CD4-positive, alpha-beta T cell treated with Interleukin-1 beta for 1 hour (primary cell): ENCODE data around the gene SLC16A3.
A peak's percentile ranks its signal among the peaks of the same experiment; 100 is the strongest.
"Not testable (repeated sequence)": the region's sequence is repeated elsewhere in the genome, so short reads cannot be mapped to it uniquely, and the experiment has no call there.

Experiments
- DNase-seq, 2 donors: peaks; one replicate each; pipeline ENCODE4 v3.0.0-alpha.2; 2020 to 2022

Gene SLC16A3

DNA sequence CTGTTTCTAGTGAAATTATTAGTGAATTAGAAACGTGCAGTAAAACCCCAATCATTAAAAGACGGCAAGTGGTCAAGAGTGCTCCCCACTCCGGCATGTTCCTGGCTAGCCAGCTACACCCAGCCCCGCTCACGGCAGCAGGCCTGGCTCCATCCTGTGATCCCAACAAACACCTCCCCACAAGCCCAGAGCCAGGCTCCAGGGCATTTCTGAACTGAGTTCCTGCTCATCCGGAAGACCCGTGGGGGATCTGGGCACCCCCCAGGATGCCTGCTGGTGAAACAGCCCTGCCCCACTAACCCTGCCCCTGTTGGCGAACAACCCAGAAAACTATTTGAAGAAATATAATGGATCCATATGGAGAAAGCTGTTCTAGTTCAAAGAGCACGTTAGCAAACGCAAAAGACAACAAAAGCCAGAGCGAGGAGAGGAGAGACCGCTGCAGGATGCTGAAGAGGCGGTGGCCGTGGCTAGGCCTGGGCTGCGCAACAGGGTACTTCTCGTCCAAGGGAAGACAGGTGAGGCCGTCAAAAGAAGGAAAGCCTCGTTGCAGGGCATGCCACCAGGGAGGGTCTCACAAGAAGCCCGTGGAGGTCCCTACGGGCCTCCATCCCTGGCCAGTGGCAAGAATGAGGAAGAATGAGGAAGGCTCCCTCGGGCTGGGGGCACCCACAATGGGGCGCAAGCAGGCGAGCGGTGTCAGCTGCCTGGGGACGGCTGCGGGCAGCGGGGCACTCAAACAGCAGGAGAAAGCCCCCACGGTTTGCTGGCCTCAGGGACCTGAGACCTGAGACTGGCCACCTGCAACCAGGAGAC lies 19.2 kb downstream of the SLC16A3 start:
- DNase-seq, result no peak

- no peak for DNase-seq
Measured at GRCh38 chr17:82248815-82249674, 20.2 kb downstream of the SLC16A3 start.

GRCh38 chr17:82249896-82250581 lies 21.2 kb downstream of the SLC16A3 start:
- no peak for DNase-seq

DNA sequence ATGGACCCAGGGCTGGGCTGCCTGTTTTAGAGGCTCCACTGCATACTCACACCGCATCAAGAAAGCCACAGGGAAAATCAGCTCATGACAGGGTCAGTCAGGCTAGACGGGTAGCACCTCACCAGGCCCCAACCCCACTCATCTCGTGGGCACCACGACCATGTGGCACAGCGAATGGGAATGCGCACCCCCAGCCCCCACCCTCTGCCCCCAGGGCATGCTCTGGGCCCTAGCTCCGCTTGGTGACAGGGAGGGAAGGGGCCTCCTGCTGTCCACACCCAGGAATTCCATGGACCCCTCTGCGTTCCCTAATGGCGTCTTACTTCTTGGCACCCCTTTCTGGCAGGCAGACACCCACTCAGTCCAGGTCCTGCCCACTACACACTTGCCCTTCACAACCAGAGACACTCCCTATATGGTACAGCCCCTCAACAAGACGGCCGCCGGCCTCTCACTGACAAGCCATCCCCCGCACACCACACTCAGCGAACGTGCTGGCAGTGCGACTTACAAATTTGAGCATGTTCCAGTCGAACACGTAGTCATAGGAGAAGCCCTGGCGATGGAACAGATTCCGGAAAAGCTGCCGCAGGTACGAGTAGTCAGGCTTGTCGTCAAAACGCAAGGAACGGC lies 22.1 kb downstream of the SLC16A3 start:
- DNase-seq, result no peak

GRCh38 chr17:82252511-82253178 lies 23.8 kb downstream of the SLC16A3 start:
- no peak for DNase-seq

GRCh38 chr17:82253179-82253544 lies 24.3 kb downstream of the SLC16A3 start:
- DNase-seq, result no peak

GRCh38 chr17:82254096-82254495 lies 25.3 kb downstream of the SLC16A3 start:
- not testable (repeated sequence) for DNase-seq

- not testable (repeated sequence) for DNase-seq
Measured at GRCh38 chr17:82254746-82255145, 25.9 kb downstream of the SLC16A3 start.

- DNase-seq, result no peak
Measured at GRCh38 chr17:82255402-82255972, 26.6 kb downstream of the SLC16A3 start.

- no peak for DNase-seq
Measured at GRCh38 chr17:82256242-82256885, 27.5 kb downstream of the SLC16A3 start.

DNA sequence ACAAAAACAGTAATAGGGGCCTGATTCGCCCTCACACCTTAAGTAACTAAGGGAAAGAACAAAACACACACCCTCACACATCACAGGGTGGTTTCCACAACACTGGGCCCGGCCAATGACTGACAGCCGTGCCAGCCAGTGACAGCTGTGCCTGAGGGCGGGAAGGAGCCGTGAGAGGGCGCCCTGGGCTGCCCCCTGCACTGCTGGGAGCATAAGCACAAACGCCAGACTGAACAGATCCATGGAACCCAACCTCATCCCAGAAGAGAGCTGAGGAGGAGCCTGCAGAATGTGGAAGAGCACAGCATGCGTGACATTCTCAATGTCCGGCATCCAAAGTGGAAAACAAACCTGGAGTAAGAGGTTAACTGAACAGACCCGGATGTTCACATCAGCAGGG lies 28.6 kb downstream of the SLC16A3 start:
- DNase-seq, result peak; percentile 76 to 79

GRCh38 chr17:82258555-82258954 lies 29.7 kb downstream of the SLC16A3 start:
- DNase-seq, result no peak

DNA sequence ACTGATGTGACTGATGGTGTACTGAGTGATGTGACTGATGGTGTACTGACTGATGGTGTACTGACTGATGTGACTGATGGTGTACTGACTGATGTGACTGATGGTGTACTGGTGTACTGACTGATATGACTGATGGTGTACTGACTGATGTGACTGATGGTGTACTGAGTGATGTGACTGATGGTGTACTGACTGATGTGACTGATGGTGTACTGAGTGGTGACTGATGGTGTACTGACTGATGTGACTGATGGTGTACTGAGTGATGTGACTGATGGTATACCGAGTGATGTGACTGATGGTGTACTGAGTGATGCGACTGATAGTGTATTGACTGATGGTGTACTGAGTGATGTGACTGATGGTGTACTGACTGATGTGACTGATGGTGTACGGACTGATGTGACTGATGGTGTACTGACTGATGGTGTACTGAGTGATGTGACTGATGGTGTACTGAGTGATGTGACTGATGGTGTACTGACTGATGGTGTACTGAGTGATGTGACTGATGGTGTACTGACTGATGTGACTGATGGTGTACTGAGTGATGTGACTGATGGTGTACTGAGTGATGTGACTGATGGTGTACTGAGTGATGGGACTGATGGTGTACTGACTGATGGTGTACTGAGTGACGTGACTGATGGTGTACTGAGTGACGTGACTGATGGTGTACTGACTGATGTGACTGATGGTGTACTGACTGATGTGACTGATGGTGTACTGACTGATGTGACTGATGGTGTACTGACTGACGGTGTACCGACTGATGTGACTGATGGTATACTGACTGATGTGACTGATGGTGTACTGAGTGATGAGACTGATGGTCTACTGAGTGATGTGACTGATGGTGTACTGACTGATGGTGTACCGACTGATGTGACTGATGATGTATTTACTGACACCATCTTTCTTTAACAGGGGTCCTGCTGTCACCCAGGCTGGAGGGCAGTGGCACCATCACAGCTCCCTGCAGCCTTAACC lies 31.4 kb downstream of the SLC16A3 start:
- not testable (repeated sequence) for DNase-seq

DNA sequence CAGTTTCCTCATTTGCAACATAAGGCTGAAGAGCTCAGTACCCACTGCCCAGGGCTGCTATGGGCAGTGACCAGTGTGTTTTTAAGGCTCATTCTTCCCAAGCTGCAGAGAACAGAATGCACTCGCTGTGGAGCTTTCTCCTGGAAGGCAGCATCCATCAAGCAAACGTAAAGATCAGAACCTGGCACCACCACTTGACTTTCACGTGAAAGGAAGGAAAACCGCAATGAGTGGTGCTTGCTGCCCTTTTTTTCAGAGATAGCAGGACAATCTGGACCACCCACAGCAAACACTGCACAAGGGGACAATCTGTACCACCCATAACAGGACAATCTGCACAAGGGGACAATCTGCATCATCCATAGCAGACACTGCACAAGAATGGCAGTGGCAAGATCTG lies 33.5 kb downstream of the SLC16A3 start:
- DNase-seq, result no peak

DNA sequence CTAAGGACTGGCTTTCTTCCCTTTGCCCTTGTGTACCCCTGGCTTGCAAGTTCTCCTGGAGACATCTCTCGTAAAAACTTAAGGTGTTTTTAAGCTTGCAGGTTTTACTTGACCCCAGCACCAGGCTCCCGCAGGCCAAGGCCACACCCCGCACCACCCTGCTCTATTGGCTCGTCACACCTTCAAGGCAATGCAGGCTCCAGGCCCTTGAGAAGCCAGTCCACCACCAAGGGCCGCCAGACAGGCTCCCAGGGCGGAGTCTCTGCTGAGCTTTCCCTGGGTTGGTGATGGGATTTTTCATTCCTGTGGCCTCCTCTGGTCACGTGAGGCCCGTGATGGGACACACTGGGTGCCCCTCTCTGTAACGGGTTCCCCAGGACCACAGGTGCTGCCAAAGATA lies 34.8 kb downstream of the SLC16A3 start:
- DNase-seq, result no peak

DNA sequence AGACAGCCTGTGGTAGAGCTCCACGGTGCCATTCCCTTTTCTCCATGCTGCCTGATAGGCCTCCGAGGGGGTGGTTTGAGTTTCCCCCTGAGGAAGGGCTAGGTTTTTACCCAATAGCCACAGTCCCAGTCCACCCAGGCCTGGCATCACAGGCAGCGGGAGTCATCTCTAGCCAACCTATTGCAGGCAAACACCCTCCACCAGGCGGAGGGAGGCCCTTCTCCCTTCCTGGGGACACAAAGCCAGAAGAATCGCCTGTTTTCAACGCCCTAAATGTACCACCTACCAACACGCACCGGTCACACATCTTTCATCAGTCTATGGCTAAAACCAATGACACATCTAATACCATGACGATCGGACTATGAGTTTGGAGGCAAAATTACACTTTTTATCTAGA lies 37.3 kb downstream of the SLC16A3 start:
- DNase-seq, result no peak

- DNase-seq, result peak in 1 of 2 donors; percentile 68
Measured at GRCh38 chr17:82267575-82268379, 38.9 kb downstream of the SLC16A3 start.

GRCh38 chr17:82269138-82269881 lies 40.5 kb downstream of the SLC16A3 start:
- DNase-seq, result no peak
